ENCODE results near the gene KCNQ5. TPM values are rescaled to one million over a fixed set of nuclear protein-coding genes. Genes with fewer than 3 reads are reported as not detected.

KCNQ5 gene
- total RNA-seq, 1 donor from 2014 or later, result 3.5 TPM

DNA sequence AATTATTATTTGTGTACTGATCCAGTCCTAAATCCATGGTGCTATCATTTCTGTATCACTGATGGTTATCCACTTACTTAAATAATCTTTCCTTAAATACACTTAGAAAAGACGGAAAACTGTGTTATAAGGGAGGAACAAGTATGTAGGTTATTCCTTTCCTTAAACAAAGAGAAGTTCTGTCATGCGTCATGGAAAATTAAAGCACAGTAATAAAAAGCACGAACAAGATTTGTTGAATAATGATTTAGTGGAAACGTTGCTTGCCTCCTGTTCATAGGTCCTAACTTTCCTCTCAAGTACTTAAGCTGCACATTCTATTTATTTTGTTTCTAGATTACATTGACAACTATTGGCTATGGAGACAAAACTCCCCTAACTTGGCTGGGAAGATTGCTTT lies 483.1 kb downstream of the KCNQ5 start:
- DNase-seq (ENCODE audit: low read depth), result no peak

DNA sequence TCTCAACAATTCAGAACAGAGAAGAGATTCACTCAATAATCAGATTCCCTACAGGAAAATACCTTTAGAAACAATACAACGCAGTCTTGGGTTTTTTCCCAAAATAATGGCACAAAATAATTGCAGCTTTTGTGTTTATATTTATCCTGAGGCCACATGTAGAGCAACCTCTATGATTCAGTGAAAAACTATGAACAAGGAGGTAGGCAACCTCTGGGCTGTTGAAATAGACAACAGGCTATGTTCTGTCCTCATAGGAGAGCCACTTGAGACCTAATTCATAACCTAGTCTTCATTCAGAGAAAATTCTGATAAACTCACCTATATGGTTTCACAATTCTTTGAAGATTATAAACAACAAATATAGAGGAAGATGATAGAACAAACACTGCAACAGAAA lies 485.2 kb downstream of the KCNQ5 start:
- DNase-seq (ENCODE audit: low read depth), result no peak

DNA sequence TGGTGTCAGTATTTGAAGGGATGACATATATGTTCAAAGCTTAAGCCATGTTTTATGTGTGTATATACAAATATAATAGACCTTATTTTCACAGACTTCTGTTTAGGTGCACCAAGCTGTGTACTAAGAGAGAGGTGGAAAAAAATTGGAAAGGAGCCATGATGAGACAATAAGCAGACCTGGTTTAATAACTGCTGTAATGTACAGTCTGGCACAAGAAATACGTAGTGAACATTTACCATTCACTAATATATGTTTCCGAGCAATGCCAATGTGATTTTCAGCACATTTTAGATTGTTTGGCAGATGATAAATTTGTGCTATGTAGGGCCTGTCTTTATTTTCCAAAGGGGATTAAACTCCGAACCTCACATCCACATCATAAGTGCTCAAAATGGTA lies 487.1 kb downstream of the KCNQ5 start:
- no peak for DNase-seq (ENCODE audit: low read depth)

DNA sequence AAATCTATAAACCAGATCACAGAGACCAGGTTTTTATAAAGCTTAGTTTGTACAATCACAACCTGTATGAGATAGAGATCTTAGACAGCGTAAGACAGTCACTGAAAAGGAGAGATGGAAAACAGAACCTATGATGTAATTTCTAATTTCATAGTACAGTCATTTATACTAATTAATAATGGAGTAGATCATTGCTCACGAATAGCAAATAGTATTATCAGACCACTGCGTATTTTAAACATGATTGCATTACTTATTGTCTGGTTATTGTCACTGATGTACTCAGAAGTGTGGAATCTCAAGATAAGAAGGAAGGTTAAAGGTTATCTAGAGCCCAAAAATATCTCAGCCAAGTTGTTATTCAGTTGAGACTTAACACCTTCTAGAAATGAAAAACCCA lies 487.8 kb downstream of the KCNQ5 start:
- no peak for DNase-seq (ENCODE audit: low read depth)

DNA sequence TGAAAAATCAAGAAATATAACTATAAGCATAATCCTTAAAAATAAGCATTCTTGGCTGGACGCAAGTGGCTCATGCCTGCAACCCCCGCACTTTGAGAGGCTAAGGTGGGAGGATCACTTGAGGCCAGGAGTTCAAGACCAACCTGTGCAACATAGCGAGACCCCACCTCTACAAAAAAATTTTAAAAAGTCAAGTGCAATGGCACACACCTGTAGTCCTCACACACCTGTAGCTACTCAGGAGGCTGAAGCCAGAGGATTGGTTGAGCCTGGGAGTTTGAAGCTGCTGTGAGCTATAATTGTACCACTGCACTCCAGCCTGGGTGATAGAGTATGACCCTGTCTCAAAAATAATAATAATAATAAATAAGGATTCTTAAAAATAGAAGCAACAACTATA lies 494.5 kb downstream of the KCNQ5 start:
- no peak for DNase-seq (ENCODE audit: low read depth)

DNA sequence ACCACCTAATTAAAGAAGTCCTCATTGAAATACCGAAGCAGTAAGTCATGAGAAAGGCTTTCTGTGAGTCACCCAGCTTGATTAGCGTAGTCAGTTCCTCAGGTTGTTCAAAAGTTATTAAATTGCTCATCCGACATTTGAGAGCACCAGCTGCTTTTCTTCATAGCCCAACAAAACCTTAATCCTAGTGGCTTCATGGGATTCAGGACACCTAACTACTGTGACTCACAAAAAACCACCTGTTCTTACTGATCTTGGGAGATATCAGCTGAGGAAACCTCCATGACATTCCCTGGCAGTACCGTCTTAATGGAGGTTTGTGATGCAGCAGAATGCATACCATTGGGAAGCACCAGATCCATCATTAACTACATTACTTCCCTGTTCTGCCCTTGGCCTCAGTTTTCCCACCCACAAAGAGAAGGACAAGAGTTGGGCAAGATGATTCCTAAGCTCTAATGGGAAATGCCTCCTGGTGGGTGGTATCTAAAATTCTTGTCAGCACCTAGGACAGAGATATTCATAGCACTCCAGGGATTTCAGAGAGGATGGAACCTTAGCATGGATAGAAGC lies 499.6 kb downstream of the KCNQ5 start:
- DNase-seq (ENCODE audit: low read depth), result peak; percentile 92

DNA sequence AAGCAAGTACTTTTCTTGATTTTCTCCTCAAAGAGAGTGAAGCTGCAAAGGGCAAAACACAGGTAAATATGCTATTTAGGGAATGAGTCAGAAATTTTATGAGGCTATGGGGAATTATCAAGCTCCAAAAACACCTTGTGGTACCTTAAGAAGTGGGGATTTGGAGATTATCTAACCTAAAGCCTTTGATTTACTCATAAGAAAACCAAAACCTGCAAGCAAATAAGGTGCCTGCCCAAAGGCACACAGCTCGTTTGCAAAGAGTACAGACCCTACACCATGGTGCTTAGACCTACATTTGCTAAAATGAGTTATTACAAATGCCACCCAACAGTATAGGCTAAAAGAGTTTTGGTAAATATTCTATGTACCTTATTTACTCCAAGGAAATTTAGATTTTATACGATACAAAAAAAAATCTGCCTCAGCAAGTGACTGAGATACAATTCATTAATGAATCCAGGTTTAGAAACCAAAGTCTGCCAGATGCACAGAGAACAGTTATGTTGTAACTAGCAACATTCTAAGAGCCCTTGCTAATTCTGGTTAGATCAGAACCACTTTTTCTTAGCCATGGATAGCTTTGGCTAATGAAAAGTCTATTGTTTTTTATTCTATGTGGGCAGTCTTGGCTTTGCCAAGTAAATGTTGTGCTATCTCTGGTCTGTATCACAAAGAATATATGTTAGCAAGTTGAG lies 501.9 kb downstream of the KCNQ5 start:
- no peak for DNase-seq (ENCODE audit: low read depth)

DNA sequence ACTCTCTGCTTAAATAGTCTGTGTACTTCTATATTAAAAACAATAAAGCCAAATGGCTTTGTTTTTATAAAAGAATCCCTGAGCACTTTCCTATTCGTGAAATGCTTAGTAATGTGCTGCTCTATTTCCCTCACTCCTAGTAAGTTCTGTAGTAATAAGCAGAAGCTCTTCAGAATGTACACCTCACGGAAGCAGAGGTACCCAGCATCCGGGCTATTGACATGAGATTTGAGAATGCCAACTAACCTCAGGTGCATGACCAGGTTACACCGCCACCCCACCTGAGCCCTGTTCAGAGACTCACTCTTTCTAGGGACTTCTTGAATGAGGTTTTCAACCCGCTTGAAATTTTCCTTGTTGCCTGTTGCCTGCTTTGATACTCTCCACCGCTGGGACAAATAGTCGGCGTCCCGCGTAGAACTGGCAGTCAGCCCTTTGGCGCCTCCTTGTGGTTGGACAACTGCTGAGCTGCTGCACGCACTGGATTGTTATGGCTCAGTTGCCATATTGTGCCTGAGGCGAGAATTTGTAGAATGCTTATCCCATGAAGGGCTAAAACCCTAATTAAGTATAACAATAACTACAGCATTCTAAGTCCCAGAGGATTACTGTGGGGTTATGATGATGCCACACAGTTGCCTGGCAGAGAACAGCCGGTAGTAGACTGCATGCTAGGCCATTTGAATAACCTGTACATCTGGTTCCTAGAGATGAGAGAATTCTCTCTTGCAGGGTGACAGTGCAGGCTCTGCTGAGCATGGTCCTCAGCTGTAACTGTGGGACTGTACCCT lies 508.0 kb downstream of the KCNQ5 start:
- DNase-seq (ENCODE audit: low read depth), result peak; percentile 85

DNA sequence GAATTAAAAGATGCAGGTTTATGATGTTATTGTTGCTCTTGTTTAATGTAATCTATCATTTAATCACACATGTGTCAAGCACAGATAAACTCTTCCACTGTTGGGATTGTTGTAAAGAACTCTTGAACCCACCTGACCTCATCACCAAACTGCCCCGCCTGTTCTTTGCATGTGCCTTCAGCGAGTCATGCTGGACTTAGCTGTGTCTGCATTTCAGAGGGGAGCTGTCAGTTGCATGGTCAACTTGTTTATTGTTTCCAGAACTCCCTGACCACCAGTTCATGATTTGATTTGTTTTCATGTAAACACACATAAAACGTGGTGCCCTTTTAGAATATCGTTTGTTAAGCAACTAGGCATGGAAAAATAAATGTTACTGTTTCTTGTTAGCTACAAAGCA lies 509.8 kb downstream of the KCNQ5 start:
- DNase-seq (ENCODE audit: low read depth), result peak; percentile 49

DNA sequence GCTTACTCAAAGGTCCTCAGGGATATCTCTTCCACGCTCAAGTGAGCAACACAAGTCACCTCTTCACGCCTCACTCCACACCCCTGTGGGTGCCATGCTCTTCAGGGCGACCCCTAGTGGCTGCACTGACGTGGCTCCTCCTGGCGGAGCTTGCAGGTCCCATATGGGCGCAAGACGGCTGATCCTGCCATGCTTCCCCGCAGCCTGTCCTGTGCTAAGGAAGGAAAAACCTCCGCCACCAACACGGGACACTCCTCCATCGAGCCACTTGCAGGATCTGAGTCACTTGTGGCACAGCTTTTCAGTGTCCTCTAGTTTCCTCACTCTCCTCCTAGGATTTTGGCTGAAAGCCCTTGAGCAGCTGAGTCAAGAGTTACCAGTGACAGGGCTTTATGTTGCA lies 512.7 kb downstream of the KCNQ5 start:
- DNase-seq (ENCODE audit: low read depth), result peak; percentile 49

DNA sequence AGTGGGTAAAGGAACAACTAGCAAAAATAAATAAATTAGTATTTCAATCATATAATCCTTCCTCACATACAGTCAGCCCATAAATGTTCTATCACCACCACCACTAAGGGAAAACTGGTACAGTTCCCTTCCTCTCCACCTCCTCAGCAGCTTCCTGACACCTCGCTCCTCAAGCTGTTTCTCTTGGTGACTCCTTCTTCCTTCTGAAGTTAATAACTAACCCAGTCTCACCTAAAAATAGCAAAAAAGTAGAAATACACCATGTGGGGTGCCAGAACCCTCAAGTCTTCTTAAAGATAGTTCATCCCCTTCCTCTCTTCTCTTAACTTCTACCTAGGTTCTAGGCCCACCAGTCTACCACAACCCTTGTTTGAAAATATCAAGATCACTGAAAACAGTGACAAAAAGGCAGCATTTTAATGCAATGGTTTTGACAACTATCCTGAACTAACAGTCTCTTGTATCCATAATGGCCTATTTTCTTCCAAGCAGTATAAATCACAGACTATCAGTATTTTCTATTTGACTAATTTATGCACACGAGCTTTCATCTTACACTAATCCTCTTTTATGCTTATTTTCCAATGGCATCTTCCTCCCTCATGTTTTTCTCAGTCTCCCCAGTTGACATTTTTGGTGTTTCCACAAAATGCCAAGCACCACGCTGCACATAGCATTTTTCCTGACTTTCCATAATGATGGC lies 518.0 kb downstream of the KCNQ5 start:
- no peak for DNase-seq (ENCODE audit: low read depth)

DNA sequence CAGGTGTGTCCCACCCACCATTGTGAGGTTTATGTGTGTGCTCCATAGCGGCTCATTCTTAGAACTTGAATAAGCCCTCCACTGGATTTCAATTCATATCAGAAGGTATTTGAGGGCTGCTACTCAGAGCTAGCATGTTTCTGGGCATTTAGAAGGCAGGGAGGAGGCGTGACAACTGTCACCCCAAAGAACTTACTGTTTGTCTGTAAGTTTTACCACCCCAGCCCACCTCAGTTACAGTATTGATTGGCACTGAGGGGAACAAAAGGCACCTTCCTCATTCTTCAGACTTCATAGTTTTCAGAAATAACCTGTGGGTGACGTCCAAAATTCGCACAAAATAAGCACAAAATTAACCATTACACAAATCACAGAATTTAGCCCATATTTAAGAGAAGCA lies 521.7 kb downstream of the KCNQ5 start:
- DNase-seq (ENCODE audit: low read depth), result no peak

DNA sequence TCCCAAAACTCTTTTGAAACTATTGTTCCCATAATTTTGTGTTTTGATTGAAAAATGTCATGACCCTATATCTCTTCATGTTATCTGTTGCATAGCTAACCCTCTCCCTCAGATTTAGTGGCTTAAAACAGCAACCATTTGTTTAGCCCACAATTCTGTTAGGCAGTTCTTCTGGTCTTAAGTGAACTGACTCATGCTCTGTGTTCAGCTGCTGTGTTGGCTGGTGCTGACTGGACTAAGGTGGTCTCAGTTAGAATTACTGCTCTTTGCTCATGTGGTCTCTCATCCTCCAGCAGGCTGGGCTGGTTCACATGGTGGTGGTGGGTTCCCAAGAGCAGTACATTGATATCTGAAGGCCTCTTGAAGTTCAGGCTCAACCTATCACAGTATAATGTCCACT lies 522.7 kb downstream of the KCNQ5 start:
- DNase-seq (ENCODE audit: low read depth), result peak; percentile 57

DNA sequence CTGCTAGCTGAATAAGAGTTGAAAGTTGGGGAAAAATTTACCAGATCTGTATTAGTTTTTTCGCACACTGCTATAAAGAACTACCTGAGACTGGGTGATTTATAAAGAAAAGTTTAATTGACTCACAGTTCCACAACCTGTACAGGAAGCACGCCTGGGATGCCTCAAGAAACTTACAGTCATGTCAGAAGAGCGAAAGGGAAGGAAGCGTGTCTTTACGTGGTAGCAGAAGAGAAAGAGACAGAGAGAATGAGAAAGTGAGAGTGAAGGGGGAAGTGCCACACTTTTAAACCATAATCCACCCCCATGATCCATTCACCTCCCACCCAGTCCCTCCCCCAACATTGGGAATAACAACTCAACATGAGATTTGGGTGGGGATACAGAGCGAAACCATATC lies 523.8 kb downstream of the KCNQ5 start:
- no peak for DNase-seq (ENCODE audit: low read depth)

DNA sequence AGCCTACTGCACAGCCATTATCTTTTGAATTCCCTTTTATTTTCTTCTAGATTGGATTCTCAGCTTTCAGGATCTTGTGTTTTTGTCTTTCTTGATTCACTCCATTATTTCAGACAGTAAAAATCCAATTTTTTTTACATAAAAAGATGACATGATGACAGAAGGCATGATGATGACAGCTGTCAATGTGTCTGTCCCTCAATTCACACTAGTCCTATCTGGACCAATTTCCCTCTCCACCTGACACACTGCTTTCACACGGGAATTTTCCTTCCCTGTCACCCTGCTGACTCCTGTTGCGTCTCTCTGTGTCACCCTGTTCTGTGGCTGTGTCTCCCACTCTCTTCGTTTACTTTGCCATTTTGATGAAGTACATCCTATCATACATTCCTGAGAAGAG lies 529.9 kb downstream of the KCNQ5 start:
- DNase-seq (ENCODE audit: low read depth), result no peak

DNA sequence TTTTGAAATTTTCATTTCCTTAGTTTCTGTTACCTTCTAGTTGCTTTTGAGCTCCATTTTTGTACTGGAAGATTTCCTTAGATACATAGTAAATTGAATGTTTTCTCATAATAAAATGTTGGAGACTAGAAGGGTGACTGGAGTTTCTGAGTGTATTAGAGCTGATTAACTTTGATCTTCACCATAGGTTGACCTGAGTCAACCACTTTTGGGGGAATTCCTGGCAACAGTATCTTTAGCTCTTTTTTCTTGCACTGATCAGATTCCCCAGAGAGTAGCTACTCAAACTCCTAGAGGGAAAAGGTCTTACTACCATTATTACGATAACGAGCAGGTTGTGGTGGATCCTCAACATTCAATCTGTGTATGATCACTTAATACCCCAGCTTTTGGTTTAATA lies 530.7 kb downstream of the KCNQ5 start:
- no peak for DNase-seq (ENCODE audit: low read depth)

DNA sequence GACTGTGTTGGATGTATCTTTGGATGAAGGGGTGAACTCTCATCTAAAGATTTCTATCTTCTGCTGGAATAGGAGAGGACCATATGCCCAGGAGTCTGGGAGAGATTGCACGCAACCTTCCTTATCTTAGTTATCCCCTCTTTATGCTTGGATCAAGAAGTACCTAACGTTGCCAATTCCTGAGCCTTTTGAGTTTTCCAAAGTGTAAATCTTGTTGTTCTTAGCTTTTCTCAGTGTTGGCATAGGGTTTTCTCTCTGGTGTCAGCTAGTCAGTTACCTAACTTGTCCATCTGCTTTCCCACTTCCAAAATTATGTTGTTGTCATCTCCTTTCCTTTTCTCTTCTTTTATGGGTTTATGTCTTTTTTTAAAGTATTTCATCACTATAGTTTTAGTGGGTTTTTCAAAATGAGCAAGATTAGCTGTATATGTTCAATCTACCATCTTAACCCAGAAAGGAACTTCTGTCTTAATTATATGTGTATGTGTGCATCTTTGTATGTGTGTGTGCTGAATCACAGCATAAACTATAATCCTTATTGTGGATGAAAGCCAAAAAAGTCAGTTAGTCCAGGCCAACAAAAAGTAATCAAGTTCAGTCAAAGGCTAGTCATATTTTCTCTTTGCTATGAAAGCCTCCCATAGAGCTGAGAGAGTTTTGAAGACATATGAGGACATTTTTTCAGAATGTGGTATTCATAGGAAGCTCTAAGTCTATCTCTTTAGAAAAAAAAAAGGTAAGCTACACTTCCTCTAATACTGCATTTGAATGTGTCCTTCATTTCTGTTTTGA lies 531.3 kb downstream of the KCNQ5 start:
- DNase-seq (ENCODE audit: low read depth), result peak; percentile 12

DNA sequence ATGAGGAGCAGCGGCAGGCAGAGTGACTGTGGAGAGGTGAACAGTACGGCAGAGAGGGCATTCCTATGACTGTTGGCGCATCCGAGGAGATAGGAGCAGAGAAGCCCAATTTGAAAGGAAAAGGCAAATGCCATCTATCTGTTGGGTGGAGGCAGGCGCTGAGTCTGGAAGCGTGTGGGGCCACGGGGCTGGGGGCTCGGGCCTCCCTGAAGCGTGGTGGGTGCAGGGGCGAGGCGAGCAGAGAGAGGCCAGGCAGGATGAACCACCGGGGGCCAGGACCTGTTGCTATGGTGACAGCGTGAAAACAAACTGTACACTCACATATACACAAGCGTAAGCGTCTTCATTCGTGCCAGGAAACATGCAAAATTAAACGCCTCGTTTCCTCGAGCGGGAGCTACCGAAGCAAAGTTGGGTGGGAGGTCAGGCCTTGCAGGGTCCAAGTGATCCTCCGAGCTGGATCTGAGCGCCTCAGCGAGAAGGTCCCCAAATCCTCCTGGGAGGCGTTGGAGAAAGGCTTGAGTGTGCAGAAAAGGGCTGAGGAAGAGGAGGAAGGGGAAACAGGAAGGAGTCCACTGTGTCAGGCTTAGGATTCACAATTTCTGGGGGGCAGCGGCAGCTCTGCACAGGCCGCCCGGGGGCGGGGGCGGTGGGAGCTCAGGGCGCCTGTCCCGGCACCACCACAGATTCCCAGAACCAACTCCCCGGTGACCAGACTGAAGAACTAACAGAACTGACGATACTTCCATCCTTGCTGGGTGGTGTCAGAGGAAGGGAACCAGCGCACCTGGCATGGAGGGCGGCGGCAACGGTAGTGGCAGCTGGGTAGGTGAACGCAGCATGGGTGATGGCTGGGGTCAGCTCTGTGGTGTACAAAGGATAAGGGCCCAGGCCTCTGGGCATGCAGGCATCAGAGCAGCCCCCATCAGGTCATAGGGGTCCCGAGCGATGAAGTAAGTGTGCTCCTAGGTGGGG lies 535.2 kb downstream of the KCNQ5 start:
- no peak for DNase-seq (ENCODE audit: low read depth)

DNA sequence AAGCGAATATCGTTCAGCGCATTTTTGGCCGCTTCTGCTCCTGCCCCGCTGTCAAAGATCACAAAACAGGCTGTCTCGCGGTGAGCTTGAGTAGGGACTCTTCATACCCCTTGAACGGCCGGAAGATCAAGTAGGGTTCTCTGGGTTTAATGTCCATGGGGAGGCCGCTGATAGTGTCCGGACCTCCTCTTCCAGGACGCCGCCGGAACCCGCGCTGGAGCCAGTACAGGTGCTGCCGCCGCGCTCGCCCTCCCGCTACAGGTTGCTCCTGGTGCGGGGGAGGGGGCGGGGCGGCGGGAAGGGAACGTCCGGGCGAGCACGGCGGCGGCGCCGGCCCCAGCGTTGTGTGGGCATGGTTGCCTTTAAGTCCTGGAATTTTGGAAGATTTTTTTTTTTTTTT lies 536.0 kb downstream of the KCNQ5 start:
- no peak for DNase-seq (ENCODE audit: low read depth)

DNA sequence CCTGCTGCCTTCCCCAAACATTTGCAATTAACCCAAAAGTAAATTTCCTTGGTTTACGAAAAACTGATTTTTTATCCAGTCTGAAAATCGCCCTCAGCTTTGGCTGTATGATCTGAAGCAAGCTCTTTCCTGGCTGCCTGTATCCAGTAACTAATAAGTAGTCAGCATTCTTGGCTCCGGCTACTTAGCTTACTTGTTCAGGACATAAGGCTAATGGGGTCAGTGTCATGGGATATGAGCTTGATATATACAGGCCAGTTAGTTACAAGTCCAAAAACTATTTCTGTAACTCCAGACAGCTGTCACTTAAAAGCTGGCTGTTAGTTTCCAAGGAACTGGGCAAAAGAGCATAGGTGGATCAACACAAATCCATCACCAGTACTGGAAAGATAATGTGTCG lies 547.2 kb downstream of the KCNQ5 start:
- DNase-seq (ENCODE audit: low read depth), result peak; percentile 7
